Large intestine (tissue), 3 donors: ENCODE results near the gene SAE1. TPM values are rescaled to one million over a fixed set of nuclear protein-coding genes. Genes with fewer than 3 reads are reported as not detected.

Experiments used
- DNase-seq, 2 donors: peaks; one replicate each; pipeline versions ENCODE4 v3.0.0 to v3.0.0-alpha.2; 2013
- H3K27ac ChIP-seq: one replicate; pipeline ENCODE4 v1.5.1; 2013; ENCODE audit warnings: low read length
- H3K27me3 ChIP-seq: 2 replicates; pipeline ENCODE4 v1.6.1; 2013; ENCODE audit warnings: low read length; ENCODE audit not compliant: control insufficient read depth, insufficient read depth
- H3K36me3 ChIP-seq: 2 replicates; pipeline ENCODE4 v1.6.1; 2013; ENCODE audit warnings: low read length; ENCODE audit not compliant: control insufficient read depth, insufficient read depth
- H3K4me1 ChIP-seq: one replicate; pipeline ENCODE4 v1.6.1; 2013; ENCODE audit warnings: low read length; ENCODE audit not compliant: control insufficient read depth, insufficient read depth
- H3K4me3 ChIP-seq: one replicate; pipeline ENCODE4 v1.5.1; 2013; ENCODE audit warnings: low read length
- H3K9me3 ChIP-seq: one replicate; pipeline ENCODE4 v1.6.1; 2013; ENCODE audit warnings: mild to moderate bottlenecking, low read depth, low read length, moderate library complexity; ENCODE audit not compliant: control insufficient read depth
- WGBS: methylation state at CpG from one replicate; pipeline ENCODE4 v1.1.5; 2013; ENCODE audit warnings: low lambda C conversion rate; ENCODE audit not compliant: insufficient coverage; 5-methylcytosine and 5-hydroxymethylcytosine counted together
- polyA plus RNA-seq: library from polyadenylated mRNA; unstranded; fragments of 120-200 nt; gene quantifications from one replicate; pipeline ENCODE4 v1.2.1, GENCODE V29; 2013

Gene SAE1
- polyA plus RNA-seq, 1 donor: 61.0 TPM

DNA sequence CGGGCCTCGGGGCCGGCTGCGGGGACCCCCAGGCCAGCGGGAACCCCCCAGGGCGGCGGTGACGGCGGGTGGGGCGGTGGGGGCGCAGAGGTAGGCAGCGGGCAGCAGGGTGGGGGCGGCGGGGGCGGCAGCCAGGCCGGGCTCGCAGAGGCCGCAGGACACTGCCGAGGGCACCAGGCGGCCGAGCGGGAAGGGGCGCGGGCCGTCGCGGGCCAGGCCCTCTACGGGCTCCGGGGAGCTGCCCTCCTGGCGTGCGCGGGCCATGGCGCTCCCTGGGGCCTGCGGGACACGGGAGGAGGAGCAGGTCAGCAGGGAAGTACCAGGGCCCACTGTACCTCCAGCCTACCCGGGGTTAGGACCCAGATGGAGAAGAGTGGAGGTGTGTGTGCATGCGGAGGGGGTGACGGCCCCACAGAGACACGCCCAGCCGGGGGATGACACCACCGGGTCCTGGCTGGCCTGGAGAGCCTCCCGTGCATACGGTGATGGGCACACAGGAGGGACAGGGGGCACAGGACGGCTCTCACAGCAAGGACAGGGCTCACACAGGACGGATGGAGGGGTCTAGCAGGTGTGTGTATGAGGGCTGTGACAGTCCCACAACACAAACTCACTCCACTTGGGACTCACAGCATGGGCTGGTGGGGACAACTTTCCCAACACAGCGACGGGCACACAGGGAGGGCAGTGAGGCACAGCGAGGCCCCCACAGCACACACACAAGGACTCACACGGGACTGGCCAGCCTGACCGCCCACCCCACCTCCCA lies 97.7 kb downstream of the SAE1 start:
- peaks cover 26% of the 10 kb centered on the region for H3K27me3 ChIP-seq
- H3K27ac ChIP-seq: no peak overlapping the region
- no peaks in the 10 kb centered on the region for H3K36me3 ChIP-seq
- peak overlapping the region; percentile 48 for H3K4me3 ChIP-seq
- no peaks in the 10 kb centered on the region for H3K9me3 ChIP-seq
- peaks cover 32% of the 10 kb centered on the region for H3K4me1 ChIP-seq
- no CpG with 5 or more reads among the region's 50 CpGs for WGBS
- DNase-seq: peak in 1 of 2 donors; percentile 72

DNA sequence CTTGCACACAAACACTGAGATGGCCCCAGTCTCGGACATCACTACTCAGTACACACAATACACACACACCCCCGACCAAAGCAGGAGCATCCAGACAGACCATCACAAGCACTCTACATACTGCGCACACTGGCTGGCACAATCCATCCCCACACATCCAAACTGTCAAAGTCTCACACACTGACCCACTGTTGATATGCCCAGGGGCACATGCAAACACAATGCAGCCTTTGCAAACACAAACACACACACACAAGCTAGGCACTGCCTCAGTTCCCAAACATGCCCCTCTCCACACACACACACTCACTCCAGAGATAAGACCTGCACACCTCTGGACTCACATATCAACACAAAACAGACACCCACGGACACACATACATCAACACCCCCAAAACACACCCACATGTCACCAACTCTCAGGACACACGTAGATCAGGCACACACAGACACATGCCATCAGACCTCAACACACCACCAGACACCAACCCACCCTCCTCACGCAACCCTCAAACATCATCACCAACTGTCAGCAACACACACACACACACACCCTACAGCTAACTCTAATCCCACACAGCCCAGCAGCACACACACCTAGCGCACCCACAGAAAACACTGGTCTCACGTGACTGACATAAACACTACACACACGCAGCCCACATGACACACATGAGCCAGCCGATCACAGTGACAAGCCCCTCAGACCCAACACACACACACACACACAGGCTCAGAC lies 98.5 kb downstream of the SAE1 start:
- DNase-seq: peak in 1 of 2 donors; percentile 63
- no peaks in the 10 kb centered on the region for H3K36me3 ChIP-seq
- H3K27me3 ChIP-seq: peaks cover 26% of the 10 kb centered on the region
- H3K4me1 ChIP-seq: peaks cover 32% of the 10 kb centered on the region
- WGBS: no CpG with 5 or more reads among the region's 10 CpGs
- H3K27ac ChIP-seq: no peak overlapping the region
- no peaks in the 10 kb centered on the region for H3K9me3 ChIP-seq
- peak overlapping the region; percentile 42 for H3K4me3 ChIP-seq

DNA sequence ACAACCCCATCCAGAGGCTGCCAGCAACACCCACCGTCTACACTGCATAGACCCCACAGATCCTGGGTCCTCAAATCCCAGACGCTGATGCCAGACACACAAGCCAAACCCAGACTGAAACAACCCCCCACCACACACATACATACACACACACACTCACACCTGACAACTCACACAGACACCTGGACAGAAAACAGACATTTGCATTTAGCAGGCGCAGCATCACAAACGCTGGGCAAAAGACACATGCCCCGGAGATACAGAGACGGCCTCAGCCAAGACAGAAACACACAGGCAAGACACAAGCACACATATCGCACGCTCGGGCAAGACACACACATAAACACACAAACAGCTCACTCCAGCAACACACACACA lies 99.0 kb downstream of the SAE1 start:
- DNase-seq: no peak
- no peaks in the 10 kb centered on the region for H3K36me3 ChIP-seq
- H3K4me3 ChIP-seq: peak overlapping the region; percentile 42
- no CpG with 5 or more reads among the region's 9 CpGs for WGBS
- peaks cover 26% of the 10 kb centered on the region for H3K27me3 ChIP-seq
- no peaks in the 10 kb centered on the region for H3K9me3 ChIP-seq
- H3K4me1 ChIP-seq: peaks cover 32% of the 10 kb centered on the region
- peak overlapping the region; percentile 24 for H3K27ac ChIP-seq

DNA sequence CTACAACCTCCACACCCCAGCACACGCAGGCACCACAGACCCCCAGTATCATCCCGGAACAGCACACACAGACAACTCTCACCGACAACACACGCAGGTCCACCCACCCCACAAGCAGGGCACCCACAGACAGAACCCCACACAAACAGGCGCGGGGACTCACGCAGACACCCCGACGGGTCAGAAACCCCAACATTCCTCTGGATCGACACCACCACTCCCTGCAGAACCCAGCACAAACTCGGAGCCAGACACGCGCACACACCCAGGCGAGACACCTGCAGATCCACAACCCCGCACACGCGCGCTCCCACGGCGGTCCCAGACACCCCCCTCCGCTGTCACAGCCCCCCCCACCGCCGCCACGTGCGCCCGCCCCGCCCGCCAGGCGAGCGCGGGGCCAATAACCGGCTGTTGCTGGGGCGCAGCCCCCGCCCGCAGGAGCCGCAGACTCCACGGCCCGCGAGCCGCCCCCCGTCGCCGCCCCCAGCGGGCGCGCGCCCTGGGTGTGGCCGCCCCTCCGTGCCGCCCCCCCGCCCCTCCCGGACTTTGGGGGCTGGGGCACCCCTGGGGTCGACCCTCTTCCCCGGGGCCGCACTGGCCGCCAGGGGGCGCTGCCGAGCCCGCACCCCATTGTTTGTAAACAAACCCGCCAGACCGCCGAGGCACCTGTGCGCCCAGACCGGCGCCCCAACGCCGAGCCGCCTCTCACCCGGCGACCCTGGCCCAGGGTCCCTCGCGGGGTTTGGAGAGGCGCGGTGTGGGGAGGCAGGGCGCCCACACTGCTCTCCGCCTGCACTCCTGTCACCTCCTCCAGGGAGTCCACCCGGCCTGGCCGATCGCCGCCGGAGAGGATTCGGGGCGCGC lies 99.7 kb downstream of the SAE1 start:
- Histone ChIP-seq H3K27ac (peak overlapping the region; percentile 24), H3K27me3 (peaks cover 26% of the 10 kb centered on the region), H3K36me3 (no peaks in the 10 kb centered on the region), H3K9me3 (no peaks in the 10 kb centered on the region), H3K4me3 (peak overlapping the region; percentile 60), H3K4me1 (peaks cover 31% of the 10 kb centered on the region)
- DNase-seq: peak in 1 of 2 donors; percentile 66
- WGBS: no CpG with 5 or more reads among the region's 84 CpGs

DNA sequence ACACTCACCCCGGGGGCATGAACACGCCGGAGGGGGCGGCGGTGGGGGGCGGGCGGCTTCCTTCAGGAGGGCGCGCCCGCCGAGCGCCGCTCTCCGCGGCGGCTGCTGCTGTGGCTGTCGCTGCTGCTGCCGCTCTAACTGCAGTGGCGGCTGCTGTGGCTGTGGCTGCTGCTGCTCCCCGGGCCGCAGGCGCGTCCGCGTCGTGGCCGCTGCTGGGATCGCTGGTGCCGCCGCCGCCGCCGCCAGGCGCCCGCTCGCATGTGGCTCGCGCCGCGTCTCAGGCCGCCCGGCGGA lies 100.2 kb downstream of the SAE1 start, which contains the start of gene BBC3:
TSS of gene BBC3 (minus strand) at position 279 of the 294 bp plus-strand sequence. CDS start 2,768 bp downstream, outside the sequence.
- H3K9me3 ChIP-seq: no peaks in the 10 kb centered on the region
- DNase-seq: no peak
- no peaks in the 10 kb centered on the region for H3K36me3 ChIP-seq
- WGBS: no CpG with 5 or more reads among the region's 43 CpGs
- H3K27ac ChIP-seq: peak within 1 kb of the TSS; percentile 24
- H3K27me3 ChIP-seq: peaks cover 26% of the 10 kb centered on the region
- peaks cover 26% of the 10 kb centered on the region for H3K4me1 ChIP-seq
- H3K4me3 ChIP-seq: peak within 1 kb of the TSS; percentile 60

DNA sequence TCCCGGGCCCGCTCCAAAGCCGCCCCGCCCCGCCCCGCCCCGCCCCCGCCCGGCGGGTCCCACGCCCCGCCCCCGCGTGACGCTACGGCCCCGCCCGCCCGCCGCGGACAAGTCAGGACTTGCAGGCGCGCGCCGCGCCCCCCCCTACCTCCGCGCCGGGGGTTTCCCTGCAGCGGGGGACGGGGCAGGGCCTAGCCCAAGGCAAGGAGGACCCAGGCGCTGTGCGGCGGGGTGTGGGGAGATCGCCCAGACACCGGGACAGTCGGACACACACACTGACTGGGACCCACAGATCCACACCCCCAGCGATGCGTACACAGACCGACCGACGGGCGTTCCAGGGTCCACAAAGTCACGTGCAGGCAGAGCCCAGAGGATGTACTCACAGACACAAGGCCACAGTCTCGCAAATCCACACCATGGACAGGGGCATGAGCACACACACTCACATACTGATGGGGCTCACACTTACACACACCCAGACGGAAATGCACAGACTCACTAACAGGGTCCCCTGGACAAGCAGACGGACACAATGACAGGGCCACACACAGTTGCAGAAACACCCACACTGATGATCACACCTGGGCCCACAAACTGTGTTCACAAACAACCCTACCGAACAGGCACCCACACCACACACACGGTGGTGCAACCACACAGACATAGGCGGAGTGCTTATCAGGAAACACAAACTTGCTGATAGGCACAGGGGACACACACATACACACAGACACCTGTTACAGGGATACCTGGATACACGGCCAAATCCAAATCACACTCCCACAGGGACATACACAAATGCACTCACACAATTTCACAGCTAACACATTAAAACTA lies 100.8 kb downstream of the SAE1 start:
- peak; percentile 79 to 93 for DNase-seq

DNA sequence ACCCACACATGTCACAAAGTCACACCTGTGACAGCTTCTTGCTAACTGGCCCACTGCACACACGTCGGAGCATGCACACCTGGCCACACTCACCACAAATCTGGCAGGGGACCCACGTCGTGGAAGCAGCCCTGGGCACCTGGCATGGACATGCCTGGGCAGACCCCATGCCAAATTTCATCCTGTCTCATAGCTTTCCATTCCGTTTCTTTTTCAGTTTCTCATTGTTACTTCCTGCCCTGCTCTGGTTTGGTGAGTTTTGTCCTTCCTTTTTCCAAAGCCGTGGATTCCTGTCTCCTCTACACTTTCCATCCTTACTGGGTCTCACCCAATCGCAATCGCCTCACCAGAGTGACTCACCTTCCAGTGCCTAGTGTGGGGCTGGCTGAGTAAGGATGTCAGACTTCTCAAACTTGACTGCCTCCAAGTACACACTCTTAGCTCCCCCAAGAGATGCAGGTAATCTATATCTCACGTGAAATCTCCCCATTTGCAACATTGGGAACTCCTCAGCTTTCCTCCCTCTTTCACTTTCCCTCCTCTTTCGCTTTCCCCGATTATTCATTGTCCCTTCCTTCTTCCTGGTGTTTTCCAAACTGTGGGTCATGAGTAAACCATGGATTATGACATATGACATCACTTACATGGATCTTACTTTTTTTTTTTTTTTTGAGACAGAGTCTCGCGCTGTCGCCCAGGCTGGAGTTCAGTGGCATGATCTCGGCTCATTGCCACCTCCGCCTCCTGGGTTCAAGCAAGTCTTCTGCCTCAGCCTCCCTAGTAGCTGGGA lies 102.0 kb downstream of the SAE1 start:
- Histone ChIP-seq H3K27me3 (peaks cover 24% of the 10 kb centered on the region), H3K4me1 (peaks cover 15% of the 10 kb centered on the region), H3K9me3 (no peaks in the 10 kb centered on the region), H3K36me3 (no peaks in the 10 kb centered on the region), H3K4me3 (no peak overlapping the region), H3K27ac (no peak overlapping the region)
- DNase-seq: peak in 1 of 2 donors; percentile 62
- WGBS: 52% methylated on average over 3 of the region's 16 CpGs

More for the DNA sequence above, 100.8 kb downstream of the SAE1 start:
- H3K4me3 ChIP-seq: peak overlapping the region; percentile 43
- H3K9me3 ChIP-seq: no peaks in the 10 kb centered on the region
- WGBS: no CpG with 5 or more reads among the region's 51 CpGs
- no peaks in the 10 kb centered on the region for H3K36me3 ChIP-seq
- H3K4me1 ChIP-seq: peaks cover 26% of the 10 kb centered on the region
- peaks cover 27% of the 10 kb centered on the region for H3K27me3 ChIP-seq
- H3K27ac ChIP-seq: peak overlapping the region; percentile 14

DNA sequence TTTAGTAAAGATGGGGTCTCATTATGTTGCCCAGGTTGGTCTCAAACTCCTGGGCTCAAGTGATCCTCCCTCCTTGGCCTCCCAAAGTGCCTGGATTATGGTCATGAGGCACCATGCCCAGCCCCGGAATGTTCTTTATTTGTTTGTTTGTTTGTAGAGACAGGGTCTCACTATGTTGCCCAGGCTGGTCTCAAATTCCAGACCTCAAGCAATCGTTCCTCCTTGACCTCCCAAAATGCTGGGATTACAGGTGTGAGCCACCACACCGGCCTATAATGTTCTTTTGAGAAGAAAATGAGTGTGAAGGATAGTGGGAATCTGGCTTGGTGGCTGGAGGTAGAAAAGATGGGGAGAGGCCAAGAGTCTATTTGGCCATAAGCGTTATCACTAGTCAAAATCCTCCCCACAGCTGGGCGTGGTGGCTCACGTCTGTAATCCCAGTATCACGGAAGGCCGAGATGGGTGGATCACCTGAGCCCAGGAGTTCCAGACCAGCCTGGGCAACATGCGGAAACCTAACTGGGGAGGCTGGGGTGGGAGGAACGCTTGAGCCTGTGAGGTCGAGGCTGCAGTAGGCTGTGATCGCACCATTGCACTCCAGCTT lies 105.5 kb downstream of the SAE1 start:
- no peak overlapping the region for H3K4me3 ChIP-seq
- no peak overlapping the region for H3K27ac ChIP-seq
- no CpG with 5 or more reads among the region's 12 CpGs for WGBS
- no peaks in the 10 kb centered on the region for H3K36me3 ChIP-seq
- peaks cover 25% of the 10 kb centered on the region for H3K27me3 ChIP-seq
- no peak for DNase-seq
- peaks cover 12% of the 10 kb centered on the region for H3K4me1 ChIP-seq
- H3K9me3 ChIP-seq: no peaks in the 10 kb centered on the region

DNA sequence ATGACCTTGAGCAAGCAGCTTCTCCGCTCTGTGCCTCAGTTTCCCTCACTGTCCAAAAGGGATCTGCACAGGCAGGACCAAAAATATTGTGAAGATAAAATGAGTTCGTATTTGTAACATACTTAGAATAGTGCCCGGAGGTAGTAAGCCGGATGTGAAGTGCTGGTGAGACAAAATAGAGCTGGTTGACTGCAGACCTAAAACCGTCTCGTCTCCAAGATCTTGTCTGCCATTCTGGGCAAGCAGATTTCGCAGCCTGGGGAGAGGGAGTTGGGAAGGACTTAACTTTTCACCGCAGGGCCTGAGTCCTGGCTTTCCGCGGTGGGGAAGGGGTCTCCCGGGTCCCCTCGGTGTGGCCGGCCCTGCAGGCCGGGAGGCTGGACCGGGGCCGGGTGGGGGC lies 108.5 kb downstream of the SAE1 start:
- H3K4me3 ChIP-seq: no peak overlapping the region
- H3K27me3 ChIP-seq: peaks cover 46% of the 10 kb centered on the region
- DNase-seq: peak in 1 of 2 donors; percentile 4
- no peak overlapping the region for H3K27ac ChIP-seq
- no peaks in the 10 kb centered on the region for H3K36me3 ChIP-seq
- H3K4me1 ChIP-seq: peaks cover 23% of the 10 kb centered on the region
- H3K9me3 ChIP-seq: peaks cover 4% of the 10 kb centered on the region
- WGBS: no CpG with 5 or more reads among the region's 16 CpGs
